Stimulated activated effector memory CD8-positive, alpha-beta T cell treated with anti-CD3 and anti-CD28 coated beads, Interleukin-12 subunit alpha, Interleukin-12 subunit beta, amount 100 ng/mL, for 72 hours (primary cell): Measurements from ENCODE around the gene ARHGAP15.

Experiments used
- ATAC-seq: fragments of 150-1000 bp; cut with Tn5 transposase; 2 replicates; pipeline ENCODE4 v1.10.0; 2021
- DNase-seq, 2 donors: peaks; one replicate each; pipeline ENCODE4 v3.0.0; 2021 to 2022; ENCODE audit warnings: low spot score in 2 of 2
- H3K27ac Mint-ChIP-seq: one replicate; pipeline ENCODE4 v1.8.0; 2022; ENCODE audit warnings: mild to moderate bottlenecking, mixed read lengths
- H3K36me3 Mint-ChIP-seq: one replicate; pipeline ENCODE4 v1.8.0; 2022; ENCODE audit warnings: mild to moderate bottlenecking, mixed read lengths
- H3K4me1 Mint-ChIP-seq: one replicate; pipeline ENCODE4 v1.8.0; 2022; ENCODE audit warnings: mixed read lengths
- H3K4me3 Mint-ChIP-seq: one replicate; pipeline ENCODE4 v1.8.0; 2022; ENCODE audit warnings: mild to moderate bottlenecking, mixed read lengths
- H3K9me3 Mint-ChIP-seq: one replicate; pipeline ENCODE4 v1.8.0; 2022; ENCODE audit warnings: mixed read lengths

The ARHGAP15 gene

GRCh38 chr2:143455317-143455716 lies 326.1 kb downstream of the ARHGAP15 start:
- H3K4me1 Mint-ChIP-seq = peaks cover 38% of the 10 kb centered on the region
- DNase-seq (no peak), ATAC-seq (no peak)
- no peak overlapping the region for H3K27ac Mint-ChIP-seq
- H3K9me3 Mint-ChIP-seq = no peaks in the 10 kb centered on the region
- H3K4me3 Mint-ChIP-seq = no peak overlapping the region
- H3K36me3 Mint-ChIP-seq = peaks cover 5% of the 10 kb centered on the region

GRCh38 chr2:143458258-143459190 lies 329.3 kb downstream of the ARHGAP15 start:
- no peak for DNase-seq
- no peak for ATAC-seq
- H3K27ac Mint-ChIP-seq = no peak overlapping the region
- peaks cover 25% of the 10 kb centered on the region for H3K4me1 Mint-ChIP-seq
- H3K36me3 Mint-ChIP-seq = peaks cover 5% of the 10 kb centered on the region
- no peak overlapping the region for H3K4me3 Mint-ChIP-seq
- no peaks in the 10 kb centered on the region for H3K9me3 Mint-ChIP-seq

GRCh38 chr2:143460382-143460781 lies 331.2 kb downstream of the ARHGAP15 start:
- ATAC-seq (no peak), DNase-seq (no peak)
- Mint-ChIP-seq H3K4me3 (no peak overlapping the region), H3K27ac (no peak overlapping the region), H3K36me3 (peaks cover 5% of the 10 kb centered on the region), H3K9me3 (no peaks in the 10 kb centered on the region), H3K4me1 (peaks cover 21% of the 10 kb centered on the region)

GRCh38 chr2:143463719-143464118 lies 334.5 kb downstream of the ARHGAP15 start:
- H3K4me3 Mint-ChIP-seq = no peak overlapping the region
- ATAC-seq (peak; percentile 90), DNase-seq (no peak)
- peaks cover 6% of the 10 kb centered on the region for H3K36me3 Mint-ChIP-seq
- peaks cover 32% of the 10 kb centered on the region for H3K4me1 Mint-ChIP-seq
- no peak overlapping the region for H3K27ac Mint-ChIP-seq
- H3K9me3 Mint-ChIP-seq = no peaks in the 10 kb centered on the region

GRCh38 chr2:143466391-143466790 lies 337.2 kb downstream of the ARHGAP15 start:
- H3K9me3 Mint-ChIP-seq = peaks cover 2% of the 10 kb centered on the region
- no peak for DNase-seq
- H3K4me1 Mint-ChIP-seq = peaks cover 40% of the 10 kb centered on the region
- H3K36me3 Mint-ChIP-seq = peaks cover 12% of the 10 kb centered on the region
- H3K27ac Mint-ChIP-seq = no peak overlapping the region
- no peak for ATAC-seq
- H3K4me3 Mint-ChIP-seq = no peak overlapping the region

GRCh38 chr2:143467011-143467410 lies 337.8 kb downstream of the ARHGAP15 start:
- DNase-seq (no peak), ATAC-seq (no peak)
- Mint-ChIP-seq H3K4me3 (no peak overlapping the region), H3K9me3 (peaks cover 2% of the 10 kb centered on the region), H3K4me1 (peaks cover 40% of the 10 kb centered on the region), H3K27ac (no peak overlapping the region), H3K36me3 (peaks cover 12% of the 10 kb centered on the region)

GRCh38 chr2:143468341-143468888 lies 339.2 kb downstream of the ARHGAP15 start:
- H3K9me3 Mint-ChIP-seq = peaks cover 2% of the 10 kb centered on the region
- peak overlapping the region; percentile 12 for H3K4me3 Mint-ChIP-seq
- H3K4me1 Mint-ChIP-seq = peaks cover 31% of the 10 kb centered on the region
- DNase-seq = no peak
- peak; percentile 89 for ATAC-seq
- H3K27ac Mint-ChIP-seq = peak overlapping the region; percentile 83
- H3K36me3 Mint-ChIP-seq = peaks cover 12% of the 10 kb centered on the region

- H3K36me3 Mint-ChIP-seq = peaks cover 12% of the 10 kb centered on the region
- peaks cover 24% of the 10 kb centered on the region for H3K4me1 Mint-ChIP-seq
- H3K27ac Mint-ChIP-seq = peak overlapping the region; percentile 83
- peaks cover 2% of the 10 kb centered on the region for H3K9me3 Mint-ChIP-seq
- no peak for ATAC-seq
- DNase-seq = no peak
- H3K4me3 Mint-ChIP-seq = no peak overlapping the region
Observed at GRCh38 chr2:143469323-143469722, 340.1 kb downstream of the ARHGAP15 start.

- no peak for ATAC-seq
Observed at GRCh38 chr2:143471550-143471949, 342.3 kb downstream of the ARHGAP15 start.

GRCh38 chr2:143473216-143473615 lies 344.0 kb downstream of the ARHGAP15 start:
- Mint-ChIP-seq H3K27ac (no peak overlapping the region), H3K9me3 (peaks cover 2% of the 10 kb centered on the region), H3K36me3 (peaks cover 11% of the 10 kb centered on the region), H3K4me3 (no peak overlapping the region), H3K4me1 (peaks cover 40% of the 10 kb centered on the region)
- DNase-seq (no peak), ATAC-seq (no peak)

More at GRCh38 chr2:143471550-143471949, 342.3 kb downstream of the ARHGAP15 start:
- Mint-ChIP-seq H3K27ac (no peak overlapping the region), H3K4me1 (peaks cover 31% of the 10 kb centered on the region), H3K4me3 (no peak overlapping the region), H3K36me3 (peaks cover 12% of the 10 kb centered on the region), H3K9me3 (peaks cover 2% of the 10 kb centered on the region)
- no peak for DNase-seq

- ATAC-seq = no peak
- H3K9me3 Mint-ChIP-seq = peaks cover 2% of the 10 kb centered on the region
- H3K4me1 Mint-ChIP-seq = peaks cover 36% of the 10 kb centered on the region
- H3K27ac Mint-ChIP-seq = no peak overlapping the region
- H3K36me3 Mint-ChIP-seq = peaks cover 5% of the 10 kb centered on the region
- no peak for DNase-seq
- H3K4me3 Mint-ChIP-seq = no peak overlapping the region
Observed at GRCh38 chr2:143473820-143474219, 344.6 kb downstream of the ARHGAP15 start.

GRCh38 chr2:143474586-143474985 lies 345.4 kb downstream of the ARHGAP15 start:
- no peak overlapping the region for H3K4me3 Mint-ChIP-seq
- ATAC-seq = no peak

GRCh38 chr2:143475041-143475776 lies 346.0 kb downstream of the ARHGAP15 start:
- ATAC-seq = no peak
- Mint-ChIP-seq H3K36me3 (no peaks in the 10 kb centered on the region), H3K9me3 (peaks cover 2% of the 10 kb centered on the region), H3K4me1 (peaks cover 30% of the 10 kb centered on the region), H3K4me3 (no peak overlapping the region), H3K27ac (no peak overlapping the region)
- no peak for DNase-seq

More at GRCh38 chr2:143474586-143474985, 345.4 kb downstream of the ARHGAP15 start:
- peaks cover 2% of the 10 kb centered on the region for H3K9me3 Mint-ChIP-seq
- no peak for DNase-seq
- H3K36me3 Mint-ChIP-seq = no peaks in the 10 kb centered on the region
- H3K4me1 Mint-ChIP-seq = peaks cover 30% of the 10 kb centered on the region
- no peak overlapping the region for H3K27ac Mint-ChIP-seq

- no peak overlapping the region for H3K27ac Mint-ChIP-seq
- H3K36me3 Mint-ChIP-seq = no peaks in the 10 kb centered on the region
- no peaks in the 10 kb centered on the region for H3K9me3 Mint-ChIP-seq
- H3K4me1 Mint-ChIP-seq = peaks cover 36% of the 10 kb centered on the region
- no peak for DNase-seq
- ATAC-seq = peak; percentile 56
- H3K4me3 Mint-ChIP-seq = no peak overlapping the region
Observed at GRCh38 chr2:143476336-143477087, 347.3 kb downstream of the ARHGAP15 start.
